NCI-H128 (cell line): ENCODE data around the gene CMSS1.
"Not testable (repeated sequence)": the region's sequence is repeated elsewhere in the genome, so short reads cannot be mapped to it uniquely, and the experiment has no call there.

Source experiments
- DNase-seq: peaks from one replicate; lab custom pipeline; 2025; ENCODE audit not compliant: unreplicated experiment; lab: John Stamatoyannopoulos, UW

CMSS1 gene

GRCh38 chr3:99817047-99817436 lies 620 bp upstream of the CMSS1 start:
- DNase-seq, result no peak

- DNase-seq, result no peak
Observed at GRCh38 chr3:99818818-99819217, 1.2 kb downstream of the CMSS1 start.

- no peak for DNase-seq
Observed at GRCh38 chr3:99823723-99824711, 6.4 kb downstream of the CMSS1 start.

GRCh38 chr3:99825004-99825640 lies 7.5 kb downstream of the CMSS1 start:
- no peak for DNase-seq

GRCh38 chr3:99829844-99830243 lies 12.2 kb downstream of the CMSS1 start:
- no peak for DNase-seq

- no peak for DNase-seq
Observed at GRCh38 chr3:99833617-99834205, 16.0 kb downstream of the CMSS1 start.

GRCh38 chr3:99834211-99834957 lies 16.7 kb downstream of the CMSS1 start:
- no peak for DNase-seq

- DNase-seq, result no peak
Observed at GRCh38 chr3:99836681-99837080, 19.0 kb downstream of the CMSS1 start.

GRCh38 chr3:99837715-99838114 lies 20.1 kb downstream of the CMSS1 start:
- DNase-seq, result no peak

GRCh38 chr3:99838755-99839154 lies 21.1 kb downstream of the CMSS1 start:
- no peak for DNase-seq

GRCh38 chr3:99839613-99840012 lies 22.0 kb downstream of the CMSS1 start:
- no peak for DNase-seq

GRCh38 chr3:99841949-99842348 lies 24.3 kb downstream of the CMSS1 start:
- not testable (repeated sequence) for DNase-seq

- no peak for DNase-seq
Observed at GRCh38 chr3:99842826-99843589, 25.3 kb downstream of the CMSS1 start.

GRCh38 chr3:99843590-99844258 lies 26.1 kb downstream of the CMSS1 start:
- no peak for DNase-seq

- no peak for DNase-seq
Observed at GRCh38 chr3:99845331-99845730, 27.7 kb downstream of the CMSS1 start.

GRCh38 chr3:99845999-99846398 lies 28.3 kb downstream of the CMSS1 start:
- no peak for DNase-seq

- DNase-seq, result no peak
Observed at GRCh38 chr3:99846477-99847160, 29.0 kb downstream of the CMSS1 start.

- DNase-seq, result no peak
Observed at GRCh38 chr3:99848433-99848832, 30.8 kb downstream of the CMSS1 start.

- no peak for DNase-seq
Observed at GRCh38 chr3:99850608-99851007, 32.9 kb downstream of the CMSS1 start.
